ENCODE data around the gene ROPN1L. TPM values are rescaled to one million over a fixed set of nuclear protein-coding genes. Genes with fewer than 3 reads are reported as not detected.
"Not testable (repeated sequence)": the region's sequence is repeated elsewhere in the genome, so short reads cannot be mapped to it uniquely, and the experiment has no call there.

The ROPN1L gene
- total RNA-seq, 4 donors from 2014 or later: 6.3 TPM; not detected in 3

DNA sequence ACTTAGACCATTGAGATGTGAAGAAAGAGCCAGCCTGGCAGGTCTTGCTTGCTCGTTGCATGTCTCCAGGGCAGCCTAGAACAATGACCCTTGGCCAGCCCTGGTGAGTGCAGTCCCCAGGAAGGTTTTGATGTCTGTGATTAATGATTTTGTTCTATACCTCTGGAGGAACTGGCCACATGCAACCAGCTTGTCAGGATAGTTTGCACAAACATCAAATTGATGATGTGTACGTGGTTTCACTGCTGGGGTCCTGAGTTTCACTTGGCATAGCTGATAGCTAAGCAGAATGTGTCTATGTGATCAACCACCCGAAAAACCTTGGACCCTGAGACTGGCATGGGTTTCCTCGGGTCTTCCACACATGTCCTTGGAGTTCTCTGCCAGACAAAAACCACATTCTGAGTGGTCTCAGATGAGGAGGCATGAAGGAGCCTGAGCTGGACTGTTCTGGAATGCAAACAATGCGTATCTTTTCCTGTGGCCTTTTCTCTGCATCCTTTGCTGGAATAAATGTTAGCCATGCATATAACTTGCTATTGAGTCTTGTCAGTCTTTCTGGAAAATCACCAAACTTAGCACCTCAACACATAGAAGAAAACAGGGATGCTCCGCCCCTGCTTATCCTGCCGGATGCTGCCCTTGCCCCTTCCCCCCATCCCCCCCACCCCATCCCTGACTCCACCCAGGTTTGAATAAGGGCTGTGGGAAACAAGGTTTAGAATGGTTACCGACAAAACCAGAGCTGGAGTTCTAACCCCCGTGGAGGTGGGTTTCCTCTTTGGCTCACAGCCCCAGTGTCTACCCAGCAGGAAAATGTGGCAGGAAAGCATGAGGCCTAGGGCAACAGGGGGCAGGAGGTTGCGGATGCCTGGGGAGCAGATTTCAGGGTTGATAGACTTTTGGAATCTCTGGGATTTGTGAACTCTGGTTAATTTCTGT is 72.1 kb downstream of the ROPN1L start:
- no peaks in the 10 kb centered on the region for H3K36me3 ChIP-seq
- TF ChIP-seq, protein P1, sequence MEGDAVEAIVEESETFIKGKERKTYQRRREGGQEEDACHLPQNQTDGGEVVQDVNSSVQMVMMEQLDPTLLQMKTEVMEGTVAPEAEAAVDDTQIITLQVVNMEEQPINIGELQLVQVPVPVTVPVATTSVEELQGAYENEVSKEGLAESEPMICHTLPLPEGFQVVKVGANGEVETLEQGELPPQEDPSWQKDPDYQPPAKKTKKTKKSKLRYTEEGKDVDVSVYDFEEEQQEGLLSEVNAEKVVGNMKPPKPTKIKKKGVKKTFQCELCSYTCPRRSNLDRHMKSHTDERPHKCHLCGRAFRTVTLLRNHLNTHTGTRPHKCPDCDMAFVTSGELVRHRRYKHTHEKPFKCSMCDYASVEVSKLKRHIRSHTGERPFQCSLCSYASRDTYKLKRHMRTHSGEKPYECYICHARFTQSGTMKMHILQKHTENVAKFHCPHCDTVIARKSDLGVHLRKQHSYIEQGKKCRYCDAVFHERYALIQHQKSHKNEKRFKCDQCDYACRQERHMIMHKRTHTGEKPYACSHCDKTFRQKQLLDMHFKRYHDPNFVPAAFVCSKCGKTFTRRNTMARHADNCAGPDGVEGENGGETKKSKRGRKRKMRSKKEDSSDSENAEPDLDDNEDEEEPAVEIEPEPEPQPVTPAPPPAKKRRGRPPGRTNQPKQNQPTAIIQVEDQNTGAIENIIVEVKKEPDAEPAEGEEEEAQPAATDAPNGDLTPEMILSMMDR (IDR thresholded peaks at IDR 0.05): no peak
- TF ChIP-seq POLR2A (IDR thresholded peaks at IDR 0.05): no peak

DNA sequence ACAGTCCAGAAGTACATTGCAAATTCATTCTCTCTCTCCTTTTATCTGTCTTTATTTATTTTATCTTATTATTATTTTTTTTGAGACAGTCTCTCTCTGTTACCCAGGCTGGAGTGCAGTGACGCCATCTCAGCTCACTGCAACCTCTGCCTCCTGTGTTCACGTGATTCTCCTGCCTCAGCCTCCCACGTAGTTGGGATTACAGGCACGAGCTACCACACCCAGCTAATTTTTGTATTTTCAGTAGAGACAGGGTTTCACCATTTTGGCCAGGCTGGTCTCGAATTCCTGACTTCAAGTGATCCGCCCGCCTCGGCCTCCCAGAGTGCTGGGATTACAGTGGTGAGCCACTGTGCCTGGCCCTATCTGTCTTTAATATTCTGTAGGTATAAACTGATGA is 72.9 kb downstream of the ROPN1L start:
- not testable (repeated sequence) for H3K27me3 ChIP-seq

More for the DNA sequence above, 72.1 kb downstream of the ROPN1L start:
- no peak overlapping the region for H3K27ac ChIP-seq
- intact Hi-C loops (cut with DNase I; ENCODE audit: low total_unique reads): no loop called here
- H3K9me3 ChIP-seq: no peaks in the 10 kb centered on the region
- no peak overlapping the region for H3K4me3 ChIP-seq
- no peaks in the 10 kb centered on the region for H3K27me3 ChIP-seq
- DNase-seq: no peak
- H3K4me1 ChIP-seq: no peaks in the 10 kb centered on the region

More for the DNA sequence above, 72.9 kb downstream of the ROPN1L start:
- H3K4me1 ChIP-seq; intact Hi-C loops (cut with DNase I; ENCODE audit: low total_unique reads); H3K36me3 ChIP-seq; H3K4me3 ChIP-seq; H3K9me3 ChIP-seq; H3K27ac ChIP-seq; DNase-seq: not testable (repeated sequence)

Small RNA genes within 50 kb of the gene (microRNA-seq; reads per million reads assigned to microRNA genes)
- not detected for gene MIR6131 (ENCODE audit: borderline microRNAs expressed, borderline replicate concordance)

Small RNA genes within 50 kb of the gene (small RNA-seq; reads per million reads assigned to genes)
- not detected for gene MIR6131

Other genes starting within 250 kb of the ROPN1L start
- gene ATPSCKMT, start 192.0 kb upstream of the ROPN1L start, total RNA-seq: 10 to 100 TPM in 3 of 4 donors, 1 to 10 TPM in 1; 4.1 to 62.4 (median 21.9) TPM
- 100 to 1,000 TPM in 1 of 4 donors, 10 to 100 TPM in 3; 57.6 to 251 (median 81.2) TPM for gene CCT5, start 191.6 kb upstream of the ROPN1L start, total RNA-seq
- 10 to 100 TPM in 2 of 4 donors, 1 to 10 TPM in 2; 1.5 to 20.3 (median 9.1) TPM for gene CMBL, start 134.0 kb upstream of the ROPN1L start, total RNA-seq
- gene MARCHF6, start 88.2 kb upstream of the ROPN1L start, total RNA-seq: 100 to 1,000 TPM in 3 of 4 donors, 10 to 100 TPM in 1; 62.1 to 234 (median 178) TPM
- 10 to 100 TPM in 1 of 4 donors, 1 to 10 TPM in 3; 2.1 to 24.1 (median 7.6) TPM for gene ANKRD33B, start 122.2 kb downstream of the ROPN1L start, total RNA-seq